Duodenal mucosa (tissue), 2 donors: ENCODE data around the gene CDAN1.

Experiments
- H3K27ac ChIP-seq: one replicate; pipeline ENCODE4 v1.7.0; 2013; ENCODE audit warnings: low read depth, low read length
- H3K27me3 ChIP-seq, 2 donors: one replicate each; pipeline ENCODE4 v1.7.0; 2013; ENCODE audit warnings: low read length in 2 of 2, control low read depth in 1 of 2; ENCODE audit not compliant: insufficient read depth in 2 of 2, control insufficient read depth in 1 of 2
- H3K36me3 ChIP-seq, 2 donors: one replicate each; pipeline ENCODE4 v1.7.0; 2013; ENCODE audit warnings: low read length in 2 of 2, control low read depth in 1 of 2; ENCODE audit not compliant: insufficient read depth in 2 of 2, control insufficient read depth in 1 of 2
- H3K4me1 ChIP-seq, 2 donors: one replicate each; pipeline ENCODE4 v1.7.0; 2013; ENCODE audit warnings: low read length in 2 of 2, control low read depth in 1 of 2; ENCODE audit not compliant: insufficient read depth in 2 of 2, control insufficient read depth in 1 of 2
- H3K4me3 ChIP-seq, 2 donors: one replicate each; pipeline ENCODE4 v1.7.0; 2013; ENCODE audit warnings: low read length in 2 of 2, low read depth in 1 of 2
- H3K9ac ChIP-seq, 2 donors: one replicate each; pipeline ENCODE4 v1.7.0; 2013; ENCODE audit warnings: low read length in 2 of 2, low read depth in 1 of 2
- H3K9me3 ChIP-seq, 2 donors: one replicate each; pipeline ENCODE4 v1.7.0; 2013; ENCODE audit warnings: low read length in 2 of 2, control low read depth in 1 of 2; ENCODE audit not compliant: control insufficient read depth in 1 of 2

The CDAN1 gene

GRCh38 chr15:42727750-42728381 is 9.1 kb downstream of the CDAN1 start:
- Histone ChIP-seq H3K27me3 (no peaks in the 10 kb centered on the region), H3K9ac (no peak overlapping the region), H3K4me1 (no peaks in the 10 kb centered on the region), H3K36me3 (peaks cover 37 to 94% of the 10 kb centered on the region in 2 donors), H3K27ac (no peak overlapping the region), H3K9me3 (no peaks in the 10 kb centered on the region), H3K4me3 (no peak overlapping the region)

GRCh38 chr15:42726114-42726513 is 10.8 kb downstream of the CDAN1 start:
- Histone ChIP-seq H3K9ac (no peak overlapping the region), H3K27me3 (no peaks in the 10 kb centered on the region), H3K9me3 (no peaks in the 10 kb centered on the region), H3K4me3 (no peak overlapping the region), H3K36me3 (peaks cover 25 to 92% of the 10 kb centered on the region in 2 donors), H3K27ac (no peak overlapping the region), H3K4me1 (no peaks in the 10 kb centered on the region)

DNA sequence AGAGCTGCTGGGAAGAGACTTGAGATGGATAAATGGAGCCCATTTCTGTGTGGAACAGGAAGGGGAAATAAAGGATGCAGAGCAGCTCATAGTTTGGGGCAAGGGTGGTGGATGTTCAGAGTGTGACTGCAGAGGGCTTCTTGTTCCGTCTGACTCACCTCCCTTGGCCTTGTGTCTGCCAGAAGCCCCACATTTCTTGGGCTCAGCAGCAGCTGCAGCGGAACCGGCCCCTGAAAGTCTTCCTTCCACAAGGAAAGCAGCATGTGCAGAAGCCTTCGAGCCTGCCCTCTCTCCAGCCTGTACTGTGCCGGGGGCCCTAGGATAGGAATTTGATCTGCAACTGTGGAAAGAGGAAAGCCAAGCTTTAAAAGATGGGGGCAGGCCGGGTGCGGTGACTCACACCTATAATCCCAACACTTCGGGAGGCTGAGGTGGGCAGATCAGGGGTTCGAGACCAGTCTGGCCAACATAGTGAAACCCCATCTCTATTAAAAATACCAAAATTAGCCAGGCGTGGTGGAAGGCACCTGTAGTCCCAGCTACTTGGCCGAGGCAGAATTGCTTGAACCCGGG is 11.5 kb downstream of the CDAN1 start:
- H3K27ac ChIP-seq = no peak overlapping the region
- peaks cover 25 to 89% of the 10 kb centered on the region in 2 donors for H3K36me3 ChIP-seq
- H3K4me3 ChIP-seq = no peak overlapping the region
- H3K9me3 ChIP-seq = no peaks in the 10 kb centered on the region
- no peak overlapping the region for H3K9ac ChIP-seq
- no peaks in the 10 kb centered on the region for H3K4me1 ChIP-seq
- no peaks in the 10 kb centered on the region for H3K27me3 ChIP-seq

DNA sequence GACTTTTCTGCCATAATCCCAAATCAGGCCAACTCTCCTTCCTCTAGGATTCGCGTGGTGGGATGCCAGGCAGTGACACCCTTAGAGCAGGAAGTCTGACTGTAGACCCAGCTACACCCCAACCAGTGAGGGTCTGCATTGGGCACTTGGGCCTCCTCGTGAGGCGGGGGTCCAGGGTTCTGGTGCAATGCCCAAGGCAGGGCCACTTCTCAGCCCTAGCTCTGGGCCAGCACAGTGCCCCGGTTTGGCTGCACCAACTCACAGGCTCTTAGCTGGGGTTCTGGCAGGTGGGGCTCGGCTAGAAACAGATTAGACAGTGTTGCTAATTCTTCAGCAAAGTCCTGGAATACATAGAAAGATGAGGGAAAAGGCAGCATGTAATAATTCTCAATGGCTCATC is 12.7 kb downstream of the CDAN1 start:
- Histone ChIP-seq H3K4me3 (no peak overlapping the region), H3K4me1 (no peaks in the 10 kb centered on the region), H3K9me3 (no peaks in the 10 kb centered on the region), H3K36me3 (peaks cover 23 to 90% of the 10 kb centered on the region in 2 donors), H3K27ac (no peak overlapping the region), H3K9ac (no peak overlapping the region), H3K27me3 (no peaks in the 10 kb centered on the region)

DNA sequence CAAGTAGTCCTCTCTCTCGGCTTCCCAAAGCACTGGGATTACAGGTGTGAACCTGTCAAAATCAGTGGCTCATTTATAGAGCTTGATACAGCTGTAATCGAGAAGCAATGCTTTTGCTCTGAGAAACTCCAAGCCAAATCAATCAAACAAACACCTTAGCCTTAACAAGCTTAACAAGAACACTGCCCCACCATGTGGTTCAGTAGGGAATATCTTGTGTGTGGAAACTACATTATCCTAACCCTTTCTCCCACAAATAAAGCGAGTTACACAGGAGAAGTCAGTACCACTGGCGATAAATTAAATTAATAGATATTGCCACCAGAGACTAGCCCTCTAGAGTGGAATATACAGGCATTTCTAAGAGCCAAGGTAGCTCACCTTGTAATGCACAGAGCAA is 13.9 kb downstream of the CDAN1 start:
- no peaks in the 10 kb centered on the region for H3K4me1 ChIP-seq
- H3K27me3 ChIP-seq = no peaks in the 10 kb centered on the region
- no peak overlapping the region for H3K4me3 ChIP-seq
- peaks cover 16 to 85% of the 10 kb centered on the region in 2 donors for H3K36me3 ChIP-seq
- no peak overlapping the region for H3K9ac ChIP-seq
- no peak overlapping the region for H3K27ac ChIP-seq
- no peaks in the 10 kb centered on the region for H3K9me3 ChIP-seq

- Histone ChIP-seq H3K27ac (no peak overlapping the region), H3K9ac (no peak overlapping the region), H3K36me3 (peaks cover 11 to 73% of the 10 kb centered on the region in 2 donors), H3K9me3 (no peaks in the 10 kb centered on the region), H3K4me1 (no peaks in the 10 kb centered on the region), H3K27me3 (no peaks in the 10 kb centered on the region), H3K4me3 (no peak overlapping the region)
These were observed 15.0 kb downstream of the CDAN1 start for GRCh38 chr15:42721916-42722315.

DNA sequence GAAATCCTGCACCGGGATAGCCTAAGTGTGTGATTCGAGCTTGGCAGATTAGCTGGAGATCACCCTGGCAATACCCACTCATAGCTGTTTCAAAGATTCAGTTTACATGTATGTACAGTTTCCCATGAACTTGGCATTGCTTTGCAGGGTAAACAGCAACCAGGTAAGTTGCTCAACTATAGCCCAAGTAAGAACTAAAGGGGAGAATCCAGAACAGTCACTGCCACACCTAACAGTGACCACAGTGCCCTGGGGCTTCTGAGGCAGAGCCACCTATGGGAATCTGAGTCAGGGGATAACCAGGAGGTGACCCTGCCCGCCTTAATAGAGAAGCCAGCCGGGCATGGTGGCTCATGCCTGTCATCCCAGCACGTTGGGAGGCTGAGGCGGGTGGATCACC is 15.9 kb downstream of the CDAN1 start:
- Histone ChIP-seq H3K36me3 (peaks cover 9 to 64% of the 10 kb centered on the region in 2 donors), H3K4me1 (no peaks in the 10 kb centered on the region), H3K27ac (no peak overlapping the region), H3K4me3 (no peak overlapping the region), H3K9me3 (no peaks in the 10 kb centered on the region), H3K9ac (no peak overlapping the region), H3K27me3 (no peaks in the 10 kb centered on the region)

DNA sequence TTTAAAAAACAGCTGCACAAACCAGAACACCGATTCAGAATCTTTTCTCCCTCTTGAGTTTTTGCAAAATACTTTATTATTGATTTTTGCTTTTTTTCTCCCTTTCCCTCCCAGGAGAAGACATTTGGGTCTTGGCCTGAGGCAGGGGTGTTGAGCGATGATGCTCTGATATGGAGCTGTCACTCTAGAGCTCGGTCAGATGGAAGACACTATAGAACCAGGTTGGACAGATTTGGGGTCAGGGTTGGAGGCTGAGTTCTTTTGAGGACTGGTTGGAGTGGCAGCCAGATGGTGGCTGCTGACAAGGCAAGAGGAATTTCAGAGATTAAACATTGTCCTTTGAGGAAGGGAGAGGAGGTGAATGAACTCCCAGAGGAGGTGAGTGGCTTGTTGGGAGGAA is 16.9 kb downstream of the CDAN1 start:
- no peaks in the 10 kb centered on the region for H3K9me3 ChIP-seq
- no peaks in the 10 kb centered on the region for H3K4me1 ChIP-seq
- no peaks in the 10 kb centered on the region for H3K27me3 ChIP-seq
- H3K36me3 ChIP-seq = peaks cover 4 to 56% of the 10 kb centered on the region in 2 donors
- no peak overlapping the region for H3K27ac ChIP-seq
- no peak overlapping the region for H3K4me3 ChIP-seq
- no peak overlapping the region for H3K9ac ChIP-seq

GRCh38 chr15:42719043-42719442 is 17.9 kb downstream of the CDAN1 start:
- H3K27ac ChIP-seq = no peak overlapping the region
- peaks cover 3 to 46% of the 10 kb centered on the region in 2 donors for H3K36me3 ChIP-seq

DNA sequence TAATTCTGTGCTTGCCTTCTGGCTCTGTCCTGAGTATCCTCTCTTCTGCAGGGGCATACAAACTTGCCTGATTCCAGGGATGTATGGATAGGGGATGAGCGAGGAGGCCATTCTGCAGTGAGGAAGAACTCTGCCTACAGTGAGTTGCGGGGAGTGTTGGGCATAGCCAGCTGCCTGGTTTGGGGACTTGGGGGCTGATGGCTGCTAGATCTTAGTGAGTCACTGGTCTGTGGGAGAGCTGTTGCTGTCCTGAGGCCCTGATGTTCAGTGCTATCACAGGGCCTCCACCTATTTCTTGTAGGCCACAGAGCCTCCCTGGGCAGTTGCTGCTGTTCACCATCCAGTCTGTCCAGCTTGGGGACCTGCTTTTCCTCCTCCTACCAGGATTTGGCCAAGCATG is 20.3 kb downstream of the CDAN1 start:
- peaks cover 0 to 23% of the 10 kb centered on the region in 2 donors for H3K36me3 ChIP-seq
- no peak overlapping the region for H3K27ac ChIP-seq

More at GRCh38 chr15:42719043-42719442, 17.9 kb downstream of the CDAN1 start:
- H3K9me3 ChIP-seq = no peaks in the 10 kb centered on the region
- H3K27me3 ChIP-seq = no peaks in the 10 kb centered on the region
- H3K4me1 ChIP-seq = no peaks in the 10 kb centered on the region
- H3K4me3 ChIP-seq = no peak overlapping the region
- H3K9ac ChIP-seq = no peak overlapping the region

More for the DNA sequence above, 20.3 kb downstream of the CDAN1 start:
- no peak overlapping the region for H3K4me3 ChIP-seq
- no peaks in the 10 kb centered on the region for H3K9me3 ChIP-seq
- H3K4me1 ChIP-seq = no peaks in the 10 kb centered on the region
- H3K9ac ChIP-seq = no peak overlapping the region
- H3K27me3 ChIP-seq = no peaks in the 10 kb centered on the region
